Measurements from ENCODE around the gene NPBWR2.

NPBWR2 gene

GRCh38 chr20:64056889-64057627 is 50.3 kb downstream of the NPBWR2 start:
- no peak for DNase-seq (ENCODE audit: low read depth)

- DNase-seq (ENCODE audit: low read depth) = no peak
These were observed 50.8 kb downstream of the NPBWR2 start for GRCh38 chr20:64056639-64056888.

GRCh38 chr20:64055893-64056638 is 51.3 kb downstream of the NPBWR2 start:
- DNase-seq (ENCODE audit: low read depth) = no peak

- DNase-seq (ENCODE audit: low read depth) = no peak
These were observed 51.9 kb downstream of the NPBWR2 start for GRCh38 chr20:64055396-64055892.

GRCh38 chr20:64053841-64054661 is 53.3 kb downstream of the NPBWR2 start:
- DNase-seq (ENCODE audit: low read depth) = no peak
